Measurements from ENCODE around the gene MSH3. TPM values are rescaled to one million over a fixed set of nuclear protein-coding genes. Genes with fewer than 3 reads are reported as not detected.
"Not testable (repeated sequence)": the region's sequence is repeated elsewhere in the genome, so short reads cannot be mapped to it uniquely, and the experiment has no call there.

MSH3 gene
- total and polyA plus RNA-seq, 12 donors, result 2.8 to 24.6 (median 11.7) TPM

DNA sequence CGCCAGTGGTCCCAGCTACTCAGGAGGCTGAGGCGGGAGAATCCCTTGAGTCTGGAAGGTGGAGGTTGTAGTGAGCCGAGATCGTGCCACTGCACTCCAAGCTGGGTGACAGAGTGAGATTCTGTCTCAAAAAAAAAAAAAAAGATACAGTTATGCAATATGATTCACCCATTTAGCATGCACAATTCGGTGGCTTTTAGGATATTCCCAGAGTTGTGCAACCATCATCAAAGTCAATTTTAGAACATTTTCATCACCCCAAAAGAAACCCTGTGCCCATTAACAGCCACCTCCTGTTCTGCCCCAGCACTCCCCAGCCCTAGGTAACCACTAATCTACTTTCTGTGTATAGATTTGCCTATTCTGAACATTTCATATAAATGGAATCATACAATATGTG lies 4.7 kb downstream of the MSH3 start:
- no peak for DNase-seq
- WGBS, 4 donors, result 73 to 91% (median 83%) methylated on average over 5 of the region's 5 CpGs
- H3K27ac ChIP-seq, result no peak overlapping the region
- H3K27me3 ChIP-seq, result no peaks in the 10 kb centered on the region
- H3K36me3 ChIP-seq (replicated peaks in 1 of 2), result peaks cover 0 to 44% of the 10 kb centered on the region in 2 donors
- H3K9me3 ChIP-seq (replicated peaks in 1 of 3), result no peaks in the 10 kb centered on the region
- TF ChIP-seq, protein P1, sequence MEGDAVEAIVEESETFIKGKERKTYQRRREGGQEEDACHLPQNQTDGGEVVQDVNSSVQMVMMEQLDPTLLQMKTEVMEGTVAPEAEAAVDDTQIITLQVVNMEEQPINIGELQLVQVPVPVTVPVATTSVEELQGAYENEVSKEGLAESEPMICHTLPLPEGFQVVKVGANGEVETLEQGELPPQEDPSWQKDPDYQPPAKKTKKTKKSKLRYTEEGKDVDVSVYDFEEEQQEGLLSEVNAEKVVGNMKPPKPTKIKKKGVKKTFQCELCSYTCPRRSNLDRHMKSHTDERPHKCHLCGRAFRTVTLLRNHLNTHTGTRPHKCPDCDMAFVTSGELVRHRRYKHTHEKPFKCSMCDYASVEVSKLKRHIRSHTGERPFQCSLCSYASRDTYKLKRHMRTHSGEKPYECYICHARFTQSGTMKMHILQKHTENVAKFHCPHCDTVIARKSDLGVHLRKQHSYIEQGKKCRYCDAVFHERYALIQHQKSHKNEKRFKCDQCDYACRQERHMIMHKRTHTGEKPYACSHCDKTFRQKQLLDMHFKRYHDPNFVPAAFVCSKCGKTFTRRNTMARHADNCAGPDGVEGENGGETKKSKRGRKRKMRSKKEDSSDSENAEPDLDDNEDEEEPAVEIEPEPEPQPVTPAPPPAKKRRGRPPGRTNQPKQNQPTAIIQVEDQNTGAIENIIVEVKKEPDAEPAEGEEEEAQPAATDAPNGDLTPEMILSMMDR (IDR thresholded peaks at IDR 0.05), result no peak
- TF ChIP-seq POLR2A (IDR thresholded peaks at IDR 0.05), result no peak
- intact Hi-C loops (cut with DNase I), result no loop called here
- no peak overlapping the region for H3K4me3 ChIP-seq
- peaks cover 6 to 13% of the 10 kb centered on the region in 2 donors for H3K4me1 ChIP-seq (replicated peaks in 1 of 2)

GRCh38 chr5:80660661-80661060 lies 6.2 kb downstream of the MSH3 start:
- intact Hi-C loops (cut with DNase I); DNase-seq; H3K9me3 ChIP-seq (replicated peaks in 1 of 3); H3K4me1 ChIP-seq (replicated peaks in 1 of 2); H3K27ac ChIP-seq; H3K27me3 ChIP-seq; H3K4me3 ChIP-seq: not testable (repeated sequence)
- WGBS, 4 donors, result 85 to 94% (median 92%) methylated on average over 7 of the region's 7 CpGs
- H3K36me3 ChIP-seq (replicated peaks in 1 of 2), result peaks cover 0 to 44% of the 10 kb centered on the region in 2 donors

DNA sequence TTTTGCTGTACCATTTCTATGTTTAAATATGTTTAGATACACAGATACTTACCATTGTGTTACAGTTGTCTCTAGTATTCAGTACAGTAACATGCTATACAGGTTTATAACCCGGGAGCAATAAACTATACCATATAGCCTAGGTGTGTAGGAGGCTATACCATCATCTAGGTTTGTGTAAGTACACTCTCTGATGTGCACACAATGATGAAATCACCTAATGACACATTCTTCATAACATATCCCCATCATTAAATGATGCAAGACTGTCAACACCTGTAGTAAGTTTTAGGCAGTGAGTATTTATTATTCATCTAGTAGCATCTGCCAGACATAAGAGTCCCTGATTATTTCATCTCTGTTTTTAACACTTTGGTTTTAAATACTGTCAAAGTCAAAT lies 7.7 kb downstream of the MSH3 start:
- peaks cover 0 to 45% of the 10 kb centered on the region in 2 donors for H3K36me3 ChIP-seq (replicated peaks in 1 of 2)

DNA sequence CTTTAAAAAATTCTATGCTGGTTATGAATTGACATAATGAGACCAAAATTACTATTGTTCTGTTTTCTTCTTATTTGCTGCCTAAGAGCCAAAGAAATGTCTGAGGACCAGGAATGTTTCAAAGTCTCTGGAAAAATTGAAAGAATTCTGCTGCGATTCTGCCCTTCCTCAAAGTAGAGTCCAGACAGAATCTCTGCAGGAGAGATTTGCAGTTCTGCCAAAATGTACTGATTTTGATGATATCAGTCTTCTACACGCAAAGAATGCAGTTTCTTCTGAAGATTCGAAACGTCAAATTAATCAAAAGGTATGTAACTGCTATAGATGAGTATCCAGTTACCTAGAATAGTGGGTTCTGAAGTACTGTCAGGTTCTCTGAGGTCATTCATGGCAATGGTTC lies 10.6 kb downstream of the MSH3 start:
- peaks cover 0 to 22% of the 10 kb centered on the region in 2 donors for H3K36me3 ChIP-seq (replicated peaks in 1 of 2)
- WGBS, 4 donors, result 92 to 97% (median 94%) methylated on average over 4 of the region's 4 CpGs
- intact Hi-C loops (cut with DNase I), result no loop called here
- no peak overlapping the region for H3K4me3 ChIP-seq
- no peaks in the 10 kb centered on the region for H3K27me3 ChIP-seq
- no peaks in the 10 kb centered on the region for H3K4me1 ChIP-seq (replicated peaks in 1 of 2)
- no peak for TF ChIP-seq POLR2A (IDR thresholded peaks at IDR 0.05)
- TF ChIP-seq, protein P1 (IDR thresholded peaks at IDR 0.05), result no peak
- no peaks in the 10 kb centered on the region for H3K9me3 ChIP-seq (replicated peaks in 1 of 3)
- DNase-seq, result no peak
- no peak overlapping the region for H3K27ac ChIP-seq

More for the DNA sequence above, 7.7 kb downstream of the MSH3 start:
- H3K27ac ChIP-seq, result no peak overlapping the region
- no peak for DNase-seq
- no peaks in the 10 kb centered on the region for H3K9me3 ChIP-seq (replicated peaks in 1 of 3)
- H3K4me1 ChIP-seq (replicated peaks in 1 of 2), result no peaks in the 10 kb centered on the region
- no peak overlapping the region for H3K4me3 ChIP-seq
- WGBS, 4 donors, result 0 to 100% (median 76%) methylated on average over 1 of the region's 1 CpG
- TF ChIP-seq POLR2A (IDR thresholded peaks at IDR 0.05), result no peak
- TF ChIP-seq, protein P1 (IDR thresholded peaks at IDR 0.05), result no peak
- H3K27me3 ChIP-seq, result no peaks in the 10 kb centered on the region
- intact Hi-C loops (cut with DNase I), result no loop called here

DNA sequence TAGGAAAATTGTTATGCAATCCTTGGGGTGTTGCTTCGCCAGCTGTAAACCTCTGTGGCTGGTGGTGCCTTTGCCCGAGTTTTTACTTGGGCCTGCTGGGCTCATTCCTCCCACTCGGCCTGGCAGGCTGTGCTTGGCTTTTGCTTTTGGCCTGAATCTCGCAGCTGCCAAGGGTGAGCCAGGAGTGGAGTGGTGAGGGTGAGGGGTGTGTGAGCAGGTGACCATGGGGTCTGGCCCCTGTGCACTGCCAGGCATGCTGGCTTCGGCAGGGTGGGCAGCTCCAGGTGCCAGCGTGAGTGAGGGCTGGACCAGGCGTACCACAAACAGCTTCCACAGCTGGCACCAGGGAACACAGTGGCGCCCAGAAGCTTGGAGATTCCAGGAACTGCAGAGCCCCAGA lies 12.9 kb downstream of the MSH3 start:
- no peaks in the 10 kb centered on the region for H3K27me3 ChIP-seq
- peaks cover 0 to 15% of the 10 kb centered on the region in 2 donors for H3K36me3 ChIP-seq (replicated peaks in 1 of 2)
- no peak for TF ChIP-seq POLR2A (IDR thresholded peaks at IDR 0.05)
- TF ChIP-seq, protein P1 (IDR thresholded peaks at IDR 0.05), result no peak
- no peaks in the 10 kb centered on the region for H3K9me3 ChIP-seq (replicated peaks in 1 of 3)
- DNase-seq, result no peak
- no peak overlapping the region for H3K4me3 ChIP-seq
- no peaks in the 10 kb centered on the region for H3K4me1 ChIP-seq (replicated peaks in 1 of 2)
- WGBS, 4 donors, result 60 to 91% (median 87%) methylated on average over 6 to 8 of the region's 8 CpGs
- intact Hi-C loops (cut with DNase I), result no loop called here
- H3K27ac ChIP-seq, result no peak overlapping the region
